ENCODE measurements around the gene MRPL11. TPM values are rescaled to one million over a fixed set of nuclear protein-coding genes. Genes with fewer than 3 reads are reported as not detected.
"Not testable (repeated sequence)": the region's sequence is repeated elsewhere in the genome, so short reads cannot be mapped to it uniquely, and the experiment has no call there.

Gene MRPL11
- total RNA-seq, 1 experiment from 2014 or later: 69.6 TPM

DNA sequence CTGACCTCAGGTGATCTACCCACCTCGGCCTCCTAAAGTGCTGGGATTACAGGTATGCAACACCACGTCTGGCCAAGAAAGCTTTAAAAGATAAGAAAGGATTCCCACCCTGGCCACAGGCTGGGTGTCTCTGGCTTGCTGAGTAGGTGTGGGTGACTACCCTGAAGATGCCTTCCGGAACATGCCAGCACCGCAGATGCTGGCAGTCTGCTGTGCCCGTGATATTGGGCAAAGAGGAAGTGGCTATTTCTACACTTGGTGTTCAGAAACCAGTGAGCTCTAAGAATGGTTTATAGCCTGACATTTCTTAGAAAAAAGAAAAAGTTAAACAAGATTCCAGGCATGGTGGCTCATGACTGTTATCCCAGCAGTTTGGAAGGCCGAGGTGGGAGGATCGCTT, 6.1 kb downstream of the MRPL11 start:
- peaks cover 6% of the 10 kb centered on the region for H3K4me1 ChIP-seq (ENCODE audit: low read length)
- H3K4me2 ChIP-seq (ENCODE audit: low read depth, low read length, poor library complexity, severe bottlenecking): no peak overlapping the region
- no peaks in the 10 kb centered on the region for H4K20me1 ChIP-seq (ENCODE audit: insufficient read depth, low read depth, low read length)
- peaks cover 11% of the 10 kb centered on the region for H3K79me2 ChIP-seq (ENCODE audit: low read length)
- peaks cover 11% of the 10 kb centered on the region; the same call in 1 of the 2 replicates for H3K36me3 ChIP-seq (ENCODE audit: insufficient read depth, low read length)
- no peaks in the 10 kb centered on the region for H3K9me2 ChIP-seq (replicated peaks; ENCODE audit: insufficient read depth, low read length)
- no peaks in the 10 kb centered on the region for H3K27me3 ChIP-seq (ENCODE audit: low read length)
- H2AFZ ChIP-seq (ENCODE audit: low read length): no peak overlapping the region
- no peaks in the 10 kb centered on the region for H3K9me3 ChIP-seq (ENCODE audit: low read length)
- no peak overlapping the region for H3K9ac ChIP-seq (ENCODE audit: low read length)
- no peak overlapping the region for H3K27ac ChIP-seq (ENCODE audit: low read length)
- H3K4me3 ChIP-seq (ENCODE audit: low read length): no peak overlapping the region
- DNase-seq: no peak

DNA sequence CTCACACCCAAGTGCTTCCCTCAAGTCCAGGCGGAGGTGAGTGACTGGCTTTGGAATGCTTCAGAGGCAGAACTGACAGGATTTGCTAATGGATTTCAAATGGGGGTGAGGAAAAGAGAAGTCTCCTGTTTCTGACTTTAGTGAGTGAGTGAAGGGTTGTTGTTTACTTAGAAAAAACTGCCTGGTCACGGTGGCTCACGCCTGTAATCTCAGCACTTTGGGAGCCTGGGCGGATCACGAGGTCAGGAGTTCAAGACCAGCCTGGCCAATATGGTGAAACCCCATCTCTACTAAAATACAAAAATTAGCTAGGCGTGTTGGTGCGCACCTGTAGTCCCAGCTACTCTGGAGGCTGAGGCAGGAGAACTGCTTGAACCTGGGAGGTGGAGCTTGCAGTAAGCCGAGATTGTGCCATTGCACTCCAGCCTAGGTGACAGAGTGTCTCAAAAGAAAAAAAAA, 6.7 kb downstream of the MRPL11 start:
- H4K20me1 ChIP-seq (ENCODE audit: insufficient read depth, low read depth, low read length); H3K4me1 ChIP-seq (ENCODE audit: low read length); H3K4me2 ChIP-seq (ENCODE audit: low read depth, low read length, poor library complexity, severe bottlenecking); H3K27me3 ChIP-seq (ENCODE audit: low read length); H3K27ac ChIP-seq (ENCODE audit: low read length); H3K4me3 ChIP-seq (ENCODE audit: low read length); H3K9me3 ChIP-seq (ENCODE audit: low read length); H3K9me2 ChIP-seq (replicated peaks; ENCODE audit: insufficient read depth, low read length); H3K9ac ChIP-seq (ENCODE audit: low read length); DNase-seq; H2AFZ ChIP-seq (ENCODE audit: low read length); H3K79me2 ChIP-seq (ENCODE audit: low read length): not testable (repeated sequence)
- peaks cover 11% of the 10 kb centered on the region; the same call in 1 of the 2 replicates for H3K36me3 ChIP-seq (ENCODE audit: insufficient read depth, low read length)

DNA sequence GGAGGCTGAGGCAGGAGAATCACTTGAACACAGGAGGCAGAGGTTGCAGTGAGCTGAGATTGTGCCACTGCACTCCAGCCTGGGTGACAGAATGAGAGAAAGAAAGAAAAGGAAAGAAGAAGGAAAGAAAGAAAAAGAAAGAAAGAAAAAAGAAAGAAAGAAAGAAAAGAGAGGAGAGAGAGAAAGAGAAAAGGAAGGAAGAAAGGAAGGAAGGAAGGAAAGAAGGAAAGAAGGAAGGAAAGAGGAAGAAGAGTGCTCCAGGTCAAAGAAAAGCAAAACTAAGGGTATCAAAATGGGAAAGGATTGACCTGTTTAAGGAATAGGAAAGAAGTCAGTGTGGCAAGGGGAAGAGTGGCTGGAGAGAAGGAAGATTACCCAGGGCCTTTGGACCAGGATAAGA, 7.4 kb downstream of the MRPL11 start:
- not testable (repeated sequence) for H3K9ac ChIP-seq (ENCODE audit: low read length); H3K79me2 ChIP-seq (ENCODE audit: low read length); H3K9me2 ChIP-seq (replicated peaks; ENCODE audit: insufficient read depth, low read length); H4K20me1 ChIP-seq (ENCODE audit: insufficient read depth, low read depth, low read length); H3K4me3 ChIP-seq (ENCODE audit: low read length); H3K9me3 ChIP-seq (ENCODE audit: low read length); H3K27me3 ChIP-seq (ENCODE audit: low read length); H3K36me3 ChIP-seq (ENCODE audit: insufficient read depth, low read length); H3K4me1 ChIP-seq (ENCODE audit: low read length); H2AFZ ChIP-seq (ENCODE audit: low read length); DNase-seq; H3K27ac ChIP-seq (ENCODE audit: low read length); H3K4me2 ChIP-seq (ENCODE audit: low read depth, low read length, poor library complexity, severe bottlenecking)

DNA sequence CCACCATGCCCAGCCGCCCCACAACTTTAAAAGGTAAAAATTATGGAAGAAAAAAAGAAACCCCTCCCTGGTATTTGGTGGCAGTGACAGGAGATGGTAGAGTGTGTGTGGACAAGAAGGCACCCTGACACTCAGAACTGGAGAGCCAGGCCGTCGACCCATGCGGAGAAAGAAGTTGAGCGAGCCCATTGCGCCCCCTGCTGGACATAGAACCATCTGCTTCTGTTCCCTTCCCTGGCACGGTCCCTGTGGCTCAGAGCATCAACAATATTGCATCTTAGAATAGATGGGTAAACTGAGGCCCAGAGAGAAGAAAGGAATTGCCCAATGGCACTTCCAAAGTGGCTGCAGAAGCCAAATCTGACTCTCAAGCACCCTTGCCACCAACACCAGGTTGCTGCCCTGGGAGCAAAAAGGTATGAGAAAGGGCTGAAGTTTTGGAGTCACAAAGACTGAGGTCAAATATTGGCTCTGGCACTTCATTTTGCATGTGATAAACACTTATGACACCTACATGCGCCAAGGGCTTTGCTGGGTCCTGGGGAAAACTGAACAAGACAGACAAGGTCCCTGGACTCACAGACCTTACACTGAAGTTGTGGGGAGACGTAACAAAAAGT, 8.6 kb downstream of the MRPL11 start:
- H3K9me3 ChIP-seq (ENCODE audit: low read length): no peaks in the 10 kb centered on the region
- H3K9me2 ChIP-seq (replicated peaks; ENCODE audit: insufficient read depth, low read length): no peaks in the 10 kb centered on the region
- H4K20me1 ChIP-seq (ENCODE audit: insufficient read depth, low read depth, low read length): no peaks in the 10 kb centered on the region
- DNase-seq: peak; percentile 93
- peaks cover 3% of the 10 kb centered on the region; the same call in 1 of the 2 replicates for H3K36me3 ChIP-seq (ENCODE audit: insufficient read depth, low read length)
- no peaks in the 10 kb centered on the region for H3K4me1 ChIP-seq (ENCODE audit: low read length)
- no peak overlapping the region for H3K9ac ChIP-seq (ENCODE audit: low read length)
- no peak overlapping the region for H3K4me2 ChIP-seq (ENCODE audit: low read depth, low read length, poor library complexity, severe bottlenecking)
- no peaks in the 10 kb centered on the region for H3K79me2 ChIP-seq (ENCODE audit: low read length)
- no peak overlapping the region for H3K27ac ChIP-seq (ENCODE audit: low read length)
- no peak overlapping the region for H3K4me3 ChIP-seq (ENCODE audit: low read length)
- no peaks in the 10 kb centered on the region for H3K27me3 ChIP-seq (ENCODE audit: low read length)
- H2AFZ ChIP-seq (ENCODE audit: low read length): no peak overlapping the region

DNA sequence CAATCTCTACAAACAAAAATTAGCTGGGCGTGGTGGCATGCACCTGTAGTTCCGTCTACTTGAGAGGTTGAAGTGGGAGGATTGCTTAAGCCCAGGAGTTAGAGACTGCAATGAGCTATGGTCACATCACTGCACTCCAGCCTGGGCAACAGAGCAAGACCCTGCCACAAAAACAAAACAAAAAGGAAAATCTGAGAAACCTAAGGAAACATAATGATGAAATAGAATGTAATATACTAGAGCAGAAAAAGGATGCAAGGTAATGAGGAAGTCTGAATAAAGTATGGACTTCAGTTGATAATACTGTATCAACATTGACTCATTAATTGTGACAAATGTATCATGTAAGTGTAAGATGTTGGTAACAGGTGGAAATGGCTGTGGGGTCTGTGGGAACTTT, 9.7 kb downstream of the MRPL11 start:
- H3K27me3 ChIP-seq (ENCODE audit: low read length): no peaks in the 10 kb centered on the region
- H3K9ac ChIP-seq (ENCODE audit: low read length): no peak overlapping the region
- H3K27ac ChIP-seq (ENCODE audit: low read length): no peak overlapping the region
- H2AFZ ChIP-seq (ENCODE audit: low read length): no peak overlapping the region
- H3K4me2 ChIP-seq (ENCODE audit: low read depth, low read length, poor library complexity, severe bottlenecking): no peak overlapping the region
- H3K4me3 ChIP-seq (ENCODE audit: low read length): no peak overlapping the region
- H4K20me1 ChIP-seq (ENCODE audit: insufficient read depth, low read depth, low read length): no peaks in the 10 kb centered on the region
- H3K79me2 ChIP-seq (ENCODE audit: low read length): no peaks in the 10 kb centered on the region
- no peaks in the 10 kb centered on the region for H3K9me2 ChIP-seq (replicated peaks; ENCODE audit: insufficient read depth, low read length)
- peak; percentile 29 for DNase-seq
- H3K36me3 ChIP-seq (ENCODE audit: insufficient read depth, low read length): no peaks in the 10 kb centered on the region
- no peaks in the 10 kb centered on the region for H3K4me1 ChIP-seq (ENCODE audit: low read length)
- H3K9me3 ChIP-seq (ENCODE audit: low read length): no peaks in the 10 kb centered on the region

DNA sequence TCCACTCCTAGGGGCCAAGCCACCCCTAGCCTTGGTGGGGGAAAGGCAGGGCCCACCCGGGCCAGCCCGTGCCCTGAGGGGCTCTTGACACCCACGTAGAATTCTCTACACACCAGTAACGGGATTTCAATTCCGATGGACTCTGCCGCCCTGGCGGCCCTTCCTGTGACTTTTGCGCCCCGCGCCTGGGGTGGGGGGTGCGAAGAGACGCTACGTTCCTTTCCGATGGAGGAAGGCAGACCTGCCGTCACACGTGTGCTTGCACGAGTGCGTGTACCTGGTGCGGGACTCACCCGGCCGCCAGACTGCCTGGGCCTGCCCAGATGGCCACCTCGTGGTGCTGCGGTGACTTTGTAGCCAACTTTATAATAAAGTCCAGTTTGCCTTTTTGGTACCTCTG, 12.3 kb downstream of the MRPL11 start:
- no peak for DNase-seq
- Histone ChIP-seq H2AFZ (ENCODE audit: low read length) (no peak overlapping the region), H3K27me3 (ENCODE audit: low read length) (no peaks in the 10 kb centered on the region), H3K79me2 (ENCODE audit: low read length) (no peaks in the 10 kb centered on the region), H3K4me3 (ENCODE audit: low read length) (no peak overlapping the region), H4K20me1 (ENCODE audit: insufficient read depth, low read depth, low read length) (peaks cover 6% of the 10 kb centered on the region; the same call in 1 of the 2 replicates), H3K4me1 (ENCODE audit: low read length) (no peaks in the 10 kb centered on the region), H3K4me2 (ENCODE audit: low read depth, low read length, poor library complexity, severe bottlenecking) (no peak overlapping the region), H3K9me2 (replicated peaks; ENCODE audit: insufficient read depth, low read length) (no peaks in the 10 kb centered on the region), H3K36me3 (ENCODE audit: insufficient read depth, low read length) (no peaks in the 10 kb centered on the region), H3K9me3 (ENCODE audit: low read length) (no peaks in the 10 kb centered on the region), H3K27ac (ENCODE audit: low read length) (no peak overlapping the region), H3K9ac (ENCODE audit: low read length) (no peak overlapping the region)

DNA sequence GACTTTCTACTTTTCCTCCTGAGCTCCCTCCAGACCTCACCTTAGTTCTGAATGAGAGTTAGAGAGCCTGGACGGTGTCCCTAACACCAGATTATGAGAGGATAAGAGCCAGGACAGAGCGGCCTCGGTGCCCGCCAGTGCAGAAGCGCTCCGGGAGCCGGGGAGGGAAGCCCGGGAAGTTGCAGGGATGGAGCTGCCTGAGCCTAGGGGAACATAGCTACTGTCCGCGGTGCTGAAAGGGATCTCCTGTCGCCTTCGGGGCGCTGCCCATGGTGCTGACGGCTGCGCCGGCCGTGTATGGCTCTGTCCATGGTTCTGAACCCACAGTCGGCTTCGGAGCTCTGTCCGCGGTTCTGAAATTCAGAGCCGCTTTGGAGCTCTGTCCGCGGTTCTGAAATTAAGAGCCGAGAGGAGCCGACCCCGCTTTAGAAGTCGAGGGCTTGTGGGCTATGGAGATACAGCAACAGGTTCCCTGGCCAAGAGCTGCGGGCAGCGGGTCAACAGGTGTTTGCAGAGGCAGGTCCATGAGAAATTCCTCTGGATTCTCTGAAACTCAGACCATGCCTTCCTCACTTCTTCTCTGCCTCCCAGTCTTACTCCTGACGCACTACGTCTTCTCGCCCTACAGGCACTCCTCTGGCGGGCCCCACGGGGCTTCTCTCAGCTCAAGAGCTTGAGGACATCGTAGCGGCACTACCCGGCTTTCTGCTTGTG, 17.0 kb downstream of the MRPL11 start:
- Histone ChIP-seq H3K4me1 (ENCODE audit: low read length) (peaks cover 7% of the 10 kb centered on the region; the same call in 1 of the 2 replicates), H3K9ac (ENCODE audit: low read length) (no peak overlapping the region), H3K27ac (ENCODE audit: low read length) (no peak overlapping the region), H3K4me2 (ENCODE audit: low read depth, low read length, poor library complexity, severe bottlenecking) (no peak overlapping the region), H3K9me2 (replicated peaks; ENCODE audit: insufficient read depth, low read length) (no peaks in the 10 kb centered on the region), H3K36me3 (ENCODE audit: insufficient read depth, low read length) (no peaks in the 10 kb centered on the region), H4K20me1 (ENCODE audit: insufficient read depth, low read depth, low read length) (peaks cover 11% of the 10 kb centered on the region; the same call in 1 of the 2 replicates), H3K27me3 (ENCODE audit: low read length) (no peaks in the 10 kb centered on the region), H3K4me3 (ENCODE audit: low read length) (no peak overlapping the region), H2AFZ (ENCODE audit: low read length) (no peak overlapping the region), H3K9me3 (ENCODE audit: low read length) (no peaks in the 10 kb centered on the region), H3K79me2 (ENCODE audit: low read length) (no peaks in the 10 kb centered on the region)
- DNase-seq: peak; percentile 94

DNA sequence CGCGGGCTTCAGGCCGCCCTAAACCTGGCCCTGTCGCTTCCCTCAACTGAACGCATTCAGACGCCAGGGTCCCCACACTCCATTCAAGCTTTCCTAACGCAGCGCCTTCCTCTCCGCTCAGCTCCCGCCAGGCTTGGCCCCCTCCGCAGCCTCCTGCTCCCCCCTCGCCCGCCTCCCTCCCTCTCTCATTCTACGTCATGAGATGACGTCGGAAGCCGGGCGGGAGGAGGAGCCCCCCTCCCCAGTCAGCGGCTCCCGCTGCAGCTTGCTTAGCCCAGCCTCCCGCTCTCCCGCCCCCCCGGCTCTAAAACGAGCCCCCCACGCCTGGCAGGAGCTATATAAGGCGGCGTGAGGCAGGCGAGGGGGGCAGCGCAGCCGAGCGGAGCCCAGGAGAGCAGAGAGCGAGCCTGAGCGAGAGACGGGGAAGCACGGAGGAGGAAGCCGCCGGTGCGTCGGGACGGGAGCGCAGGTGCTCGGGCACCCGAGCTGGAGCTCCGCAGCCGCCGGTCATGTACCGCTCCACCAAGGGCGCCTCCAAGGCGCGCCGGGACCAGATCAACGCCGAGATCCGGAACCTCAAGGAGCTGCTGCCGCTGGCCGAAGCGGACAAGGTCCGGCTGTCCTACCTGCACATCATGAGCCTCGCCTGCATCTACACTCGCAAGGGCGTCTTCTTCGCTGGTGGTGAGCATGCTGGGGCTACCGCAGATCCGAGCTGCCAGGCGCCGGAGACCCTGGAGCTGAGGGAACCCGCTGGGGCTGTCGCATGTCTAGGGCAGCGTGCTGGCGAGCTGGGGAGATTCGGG, 17.8 kb downstream of the MRPL11 start, which contains the start of gene NPAS4:
Gene NPAS4 (plus strand): TSS at position 365 of the 806 bp plus-strand sequence. CDS start 145 bp downstream, at position 510.
- no peaks in the 10 kb centered on the region for H3K9me2 ChIP-seq (replicated peaks; ENCODE audit: insufficient read depth, low read length)
- no peak for DNase-seq
- no peaks in the 10 kb centered on the region for H3K36me3 ChIP-seq (ENCODE audit: insufficient read depth, low read length)
- no peak within 1 kb of the TSS for H3K4me3 ChIP-seq (ENCODE audit: low read length)
- no peak within 1 kb of the TSS for H3K9ac ChIP-seq (ENCODE audit: low read length)
- no peak within 1 kb of the TSS for H3K27ac ChIP-seq (ENCODE audit: low read length)
- no peak within 1 kb of the TSS for H3K4me2 ChIP-seq (ENCODE audit: low read depth, low read length, poor library complexity, severe bottlenecking)
- H3K79me2 ChIP-seq (ENCODE audit: low read length): no peaks in the 10 kb centered on the region
- H3K27me3 ChIP-seq (ENCODE audit: low read length): no peaks in the 10 kb centered on the region
- H2AFZ ChIP-seq (ENCODE audit: low read length): no peak within 1 kb of the TSS
- no peaks in the 10 kb centered on the region for H3K9me3 ChIP-seq (ENCODE audit: low read length)
- H3K4me1 ChIP-seq (ENCODE audit: low read length): peaks cover 7% of the 10 kb centered on the region; the same call in 1 of the 2 replicates
- H4K20me1 ChIP-seq (ENCODE audit: insufficient read depth, low read depth, low read length): peaks cover 11% of the 10 kb centered on the region; the same call in 1 of the 2 replicates
